Retinal pigment epithelial cell (primary cell): ENCODE data around the gene BMERB1.
"Not testable (repeated sequence)": the region's sequence is repeated elsewhere in the genome, so short reads cannot be mapped to it uniquely, and the experiment has no call there.

ENCODE experiments used
- DNase-seq: peaks from one replicate; pipeline ENCODE4 v3.0.0-alpha.2; 2010; ENCODE audit warnings: low read depth
- H3K4me3 ChIP-seq: 2 replicates; pipeline ENCODE4 v1.5.1; 2011; ENCODE audit warnings: mild to moderate bottlenecking, low read length, control low read depth, moderate library complexity
- CTCF ChIP-seq: conservative IDR thresholded peaks from 2 replicates; pipeline ENCODE4 v1.5.1; 2011; ENCODE audit warnings: low read depth, low read length, control low read depth, inconsistent platforms

The BMERB1 gene

GRCh38 chr16:15401972-15402371 is 32.4 kb upstream of the BMERB1 start:
- H3K4me3 ChIP-seq: no peak overlapping the region
- TF ChIP-seq CTCF: no peak
- no peak for DNase-seq

GRCh38 chr16:15403392-15403995 is 30.9 kb upstream of the BMERB1 start:
- H3K4me3 ChIP-seq: no peak overlapping the region
- no peak for TF ChIP-seq CTCF
- DNase-seq: no peak

GRCh38 chr16:15404091-15404490 is 30.3 kb upstream of the BMERB1 start:
- H3K4me3 ChIP-seq, DNase-seq: not testable (repeated sequence)

GRCh38 chr16:15404792-15405191 is 29.6 kb upstream of the BMERB1 start:
- DNase-seq: no peak
- no peak for TF ChIP-seq CTCF
- H3K4me3 ChIP-seq: no peak overlapping the region

- not testable (repeated sequence) for H3K4me3 ChIP-seq, DNase-seq
Observed at GRCh38 chr16:15407756-15408155, 26.6 kb upstream of the BMERB1 start.

GRCh38 chr16:15409476-15409875 is 24.9 kb upstream of the BMERB1 start:
- H3K4me3 ChIP-seq, DNase-seq: not testable (repeated sequence)

- DNase-seq: no peak
- no peak overlapping the region for H3K4me3 ChIP-seq
- TF ChIP-seq CTCF: no peak
Observed at GRCh38 chr16:15415511-15415985, 18.8 kb upstream of the BMERB1 start.

- no peak for DNase-seq
- no peak overlapping the region for H3K4me3 ChIP-seq
- no peak for TF ChIP-seq CTCF
Observed at GRCh38 chr16:15417197-15417596, 17.2 kb upstream of the BMERB1 start.

- DNase-seq: no peak
- no peak overlapping the region for H3K4me3 ChIP-seq
- TF ChIP-seq CTCF: no peak
Observed at GRCh38 chr16:15418206-15418605, 16.2 kb upstream of the BMERB1 start.

- H3K4me3 ChIP-seq, DNase-seq: not testable (repeated sequence)
Observed at GRCh38 chr16:15421696-15422095, 12.7 kb upstream of the BMERB1 start.
